Endothelial cell of umbilical vein (primary cell): Measurements from ENCODE around the gene CFTR. TPM values are rescaled to one million over a fixed set of nuclear protein-coding genes. Genes with fewer than 3 reads are reported as not detected.

Experiments
- BruUV-seq: library from RNA; stranded (reverse); fragments of 400-500 nt; replicated peaks from 2 replicates; lab custom pipeline; 2021; lab: Mats Ljungman, UMichigan
- CTCF ChIA-PET: fragments of 300-600, 350-600 bp; sonication (Branson Sonifier 250); formaldehyde crosslinking; loops from one replicate; lab custom pipeline; 2021; ENCODE audit warnings: antibody characterized with exemption, inconsistent platforms; lab: Charles Lee
- POLR2A ChIA-PET: fragments of 300-600, 350-600 bp; sonication (Branson Sonifier 250); formaldehyde crosslinking; loops from one replicate; lab custom pipeline; 2021; ENCODE audit warnings: antibody characterized with exemption, inconsistent platforms; lab: Charles Lee
- DNase-seq: peaks from one replicate; pipeline ENCODE4 v3.0.0-alpha.2; 2011; ENCODE audit warnings: low read depth, low spot score
- FAIRE-seq: peaks from 2 replicates; lab custom pipeline; 2011; peaks lifted over from hg19 to GRCh38; lab: Jason Lieb, UNC
- H2AFZ ChIP-seq: 2 replicates; pipeline ENCODE4 v1.6.0; 2012; ENCODE audit warnings: low read depth, low read length, control low read depth, inconsistent platforms
- H3K27ac ChIP-seq: 2 replicates; pipeline ENCODE4 v1.5.1; 2011; ENCODE audit warnings: low read depth, mild to moderate bottlenecking, control low read depth, low read length, moderate library complexity; ENCODE audit not compliant: insufficient read depth
- H3K27me3 ChIP-seq, 2 experiments: 2 replicates each; pipeline versions ENCODE4 v1.6.0 to v1.6.1; 2011; ENCODE audit warnings: low read length in 2 of 2, mixed read lengths in 1 of 2; ENCODE audit not compliant: control insufficient read depth in 2 of 2, insufficient read depth in 2 of 2
- H3K36me3 ChIP-seq, 2 experiments: 2 replicates in 1 of 2; 3 replicates in 1 of 2; pipeline ENCODE4 v1.5.1; 2011; ENCODE audit warnings: low read length in 2 of 2, mild to moderate bottlenecking in 1 of 2, moderate library complexity in 1 of 2; ENCODE audit not compliant: control insufficient read depth in 2 of 2, insufficient read depth in 2 of 2; ENCODE audit errors: extremely low read depth in 1 of 2
- H3K4me1 ChIP-seq: 3 replicates; pipeline ENCODE4 v1.5.1; 2011; ENCODE audit warnings: mild to moderate bottlenecking, low read length; ENCODE audit not compliant: control insufficient read depth, insufficient read depth; ENCODE audit errors: extremely low read depth
- H3K4me2 ChIP-seq: 2 replicates; pipeline ENCODE4 v1.6.1; 2011; ENCODE audit warnings: low read length, control low read depth, mixed read lengths; ENCODE audit not compliant: insufficient read depth
- H3K4me3 ChIP-seq, 3 experiments: fragments of 200-600 bp in 1 of 3; sonication (generic), shearing (Covaris generic) in 1 of 3; replicated peaks in 1 of 3; 2 replicates each; pipeline ENCODE4 v1.5.1; 2011 to 2016; ENCODE audit warnings: control low read depth in 3 of 3, low read length in 3 of 3, mild to moderate bottlenecking in 2 of 3, inconsistent platforms in 1 of 3, low read depth in 1 of 3, moderate library complexity in 1 of 3; ENCODE audit not compliant: insufficient read depth in 1 of 3
- H3K79me2 ChIP-seq: 2 replicates; pipeline ENCODE4 v1.6.0; 2012; ENCODE audit warnings: low read length, inconsistent platforms; ENCODE audit not compliant: control insufficient read depth, insufficient read depth
- H3K9ac ChIP-seq: replicated peaks from 2 replicates; pipeline ENCODE3; 2011; ENCODE audit warnings: low read length, control low read depth; ENCODE audit not compliant: insufficient read depth; ENCODE audit errors: extremely low read depth
- H3K9me1 ChIP-seq: replicated peaks from 3 replicates; pipeline ENCODE4 v1.6.0; 2011; ENCODE audit warnings: mild to moderate bottlenecking, low read length; ENCODE audit not compliant: control insufficient read depth, insufficient read depth; ENCODE audit errors: extremely low read depth
- H3K9me3 ChIP-seq: replicated peaks from 2 replicates; pipeline ENCODE4 v1.5.1; 2012; ENCODE audit warnings: low read length, inconsistent platforms; ENCODE audit not compliant: control insufficient read depth, insufficient read depth
- H4K20me1 ChIP-seq: replicated peaks from 2 replicates; pipeline ENCODE3; 2011; ENCODE audit warnings: mild to moderate bottlenecking, low read length; ENCODE audit not compliant: control insufficient read depth, insufficient read depth; ENCODE audit errors: extremely low read depth
- EZH2 ChIP-seq: IDR thresholded peaks from 2 replicates; pipeline ENCODE4 v1.6.1; 2012; ENCODE audit warnings: borderline replicate concordance, low read depth, mild to moderate bottlenecking, moderate library complexity, low read length, inconsistent platforms; ENCODE audit not compliant: severe bottlenecking
- FOS ChIP-seq: IDR thresholded peaks from 2 replicates; pipeline ENCODE4 v1.6.1; 2011; ENCODE audit warnings: mild to moderate bottlenecking, low read length, moderate library complexity, borderline replicate concordance; ENCODE audit not compliant: insufficient read depth
- GATA2 ChIP-seq: IDR thresholded peaks from 2 replicates; pipeline ENCODE4 v1.7.0; 2011; ENCODE audit warnings: low read depth, mild to moderate bottlenecking, moderate library complexity, mixed read lengths, low read length; ENCODE audit not compliant: insufficient read length, insufficient read depth
- JUN ChIP-seq: IDR thresholded peaks from 2 replicates; pipeline ENCODE4 v1.6.1; 2011; ENCODE audit warnings: borderline replicate concordance, low read depth; ENCODE audit not compliant: insufficient read length, insufficient read depth
- MYC ChIP-seq: IDR thresholded peaks from one replicate; pipeline ENCODE4 v1.6.1; 2011; ENCODE audit warnings: mild to moderate bottlenecking, low read depth, low read length
- POLR2A ChIP-seq: IDR thresholded peaks from 2 replicates; pipeline ENCODE4 v1.6.1; 2012; ENCODE audit warnings: low read depth, mild to moderate bottlenecking, control low read depth, low read length
- POLR2AphosphoS5 ChIP-seq: IDR thresholded peaks from 2 replicates; pipeline ENCODE4 v1.6.1; 2012; ENCODE audit warnings: low read depth, mild to moderate bottlenecking, control low read depth, low read length, moderate library complexity; ENCODE audit not compliant: insufficient read depth
- dilution Hi-C: fragments of 300-500 bp; cut with MboI; formaldehyde crosslinking; loops from one replicate; pipeline ENCODE4 v1.15.0; 2019; ENCODE audit warnings: low sequenced_read_pairs; ENCODE audit not compliant: extremely low pct_ligation_motif_present
- intact Hi-C: fragments of 100-400 bp; cut with micrococcal nuclease; formaldehyde crosslinking; loops from one replicate; pipeline ENCODE4 v1.10.0; 2022
- polyA plus RNA-seq, 4 experiments: library from polyadenylated mRNA; depleted of rRNA in 3 of 4; stranded (reverse) in 3 of 4; unstranded in 1 of 4; fragments of >200 nt; gene quantifications; 2 replicates each; pipeline versions ENCODE4 v1.2.1 to v1.2.3, GENCODE V29; 2011 to 2012; ENCODE audit warnings: missing spikeins in 1 of 4
- total RNA-seq: library from RNA; stranded (reverse); gene quantifications from 2 replicates; pipeline ENCODE4 v1.2.3, GENCODE V29; 2021
- TF ChIP-seq, protein P1 (sequence below): IDR thresholded peaks from 2 replicates; pipeline ENCODE4 v1.6.1; 2011; ENCODE audit not compliant: insufficient read depth, insufficient read length
- TF ChIP-seq, protein P2 (sequence below), 2 donors: IDR thresholded peaks; 1 replicate in 1 of 2; 2 replicates in 1 of 2; pipeline ENCODE4 v1.5.1; 2011; ENCODE audit warnings: low read length in 2 of 2, mild to moderate bottlenecking in 2 of 2, moderate library complexity in 2 of 2, control low read depth in 1 of 2, inconsistent platforms in 1 of 2, low read depth in 1 of 2; ENCODE audit not compliant: insufficient read depth in 1 of 2; ENCODE audit errors: extremely low read depth in 1 of 2

CFTR gene
- total and polyA plus RNA-seq, 2 donors (not counting 3 experiments of a cell fraction or from before 2014, with no cell fraction given), result 0.03 TPM; not detected in 1

DNA sequence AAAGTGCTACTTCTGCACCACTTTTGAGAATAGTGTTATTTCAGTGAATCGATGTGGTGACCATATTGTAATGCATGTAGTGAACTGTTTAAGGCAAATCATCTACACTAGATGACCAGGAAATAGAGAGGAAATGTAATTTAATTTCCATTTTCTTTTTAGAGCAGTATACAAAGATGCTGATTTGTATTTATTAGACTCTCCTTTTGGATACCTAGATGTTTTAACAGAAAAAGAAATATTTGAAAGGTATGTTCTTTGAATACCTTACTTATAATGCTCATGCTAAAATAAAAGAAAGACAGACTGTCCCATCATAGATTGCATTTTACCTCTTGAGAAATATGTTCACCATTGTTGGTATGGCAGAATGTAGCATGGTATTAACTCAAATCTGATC, 110.4 kb downstream of the CFTR start:
- dilution Hi-C loops (no loop called here), intact Hi-C loops (no loop called here)
- Histone ChIP-seq H3K27me3 (no peaks in the 10 kb centered on the region), H3K27ac (no peak overlapping the region), H3K4me3 (no peak overlapping the region), H3K9ac (no peak overlapping the region), H3K9me1 (no peaks in the 10 kb centered on the region), H3K4me2 (no peak overlapping the region), H3K9me3 (no peaks in the 10 kb centered on the region), H4K20me1 (no peaks in the 10 kb centered on the region), H3K36me3 (no peaks in the 10 kb centered on the region), H2AFZ (no peak overlapping the region), H3K4me1 (peaks cover 10% of the 10 kb centered on the region), H3K79me2 (no peaks in the 10 kb centered on the region)
- no TSS peak for BruUV-seq
- POLR2A ChIA-PET, result no interaction called here
- FAIRE-seq, result no peak
- no peak for TF ChIP-seq EZH2
- TF ChIP-seq, protein P1, sequence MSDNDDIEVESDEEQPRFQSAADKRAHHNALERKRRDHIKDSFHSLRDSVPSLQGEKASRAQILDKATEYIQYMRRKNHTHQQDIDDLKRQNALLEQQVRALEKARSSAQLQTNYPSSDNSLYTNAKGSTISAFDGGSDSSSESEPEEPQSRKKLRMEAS, result no peak
- DNase-seq, result no peak
- CTCF ChIA-PET, result no interaction called here

DNA sequence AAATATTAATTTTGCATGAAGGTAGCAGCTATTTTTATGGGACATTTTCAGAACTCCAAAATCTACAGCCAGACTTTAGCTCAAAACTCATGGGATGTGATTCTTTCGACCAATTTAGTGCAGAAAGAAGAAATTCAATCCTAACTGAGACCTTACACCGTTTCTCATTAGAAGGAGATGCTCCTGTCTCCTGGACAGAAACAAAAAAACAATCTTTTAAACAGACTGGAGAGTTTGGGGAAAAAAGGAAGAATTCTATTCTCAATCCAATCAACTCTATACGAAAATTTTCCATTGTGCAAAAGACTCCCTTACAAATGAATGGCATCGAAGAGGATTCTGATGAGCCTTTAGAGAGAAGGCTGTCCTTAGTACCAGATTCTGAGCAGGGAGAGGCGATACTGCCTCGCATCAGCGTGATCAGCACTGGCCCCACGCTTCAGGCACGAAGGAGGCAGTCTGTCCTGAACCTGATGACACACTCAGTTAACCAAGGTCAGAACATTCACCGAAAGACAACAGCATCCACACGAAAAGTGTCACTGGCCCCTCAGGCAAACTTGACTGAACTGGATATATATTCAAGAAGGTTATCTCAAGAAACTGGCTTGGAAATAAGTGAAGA, 112.3 kb downstream of the CFTR start:
- POLR2A ChIA-PET, result no interaction called here
- Histone ChIP-seq H3K36me3 (no peaks in the 10 kb centered on the region), H3K4me1 (peaks cover 10% of the 10 kb centered on the region), H3K9ac (no peak overlapping the region), H3K79me2 (no peaks in the 10 kb centered on the region), H3K9me3 (no peaks in the 10 kb centered on the region), H3K9me1 (no peaks in the 10 kb centered on the region), H3K27ac (no peak overlapping the region), H3K4me2 (no peak overlapping the region), H3K4me3 (no peak overlapping the region), H3K27me3 (no peaks in the 10 kb centered on the region), H4K20me1 (no peaks in the 10 kb centered on the region), H2AFZ (no peak overlapping the region)
- FAIRE-seq (no peak), DNase-seq (no peak)
- CTCF ChIA-PET, result no interaction called here
- TF ChIP-seq EZH2 (no peak), FOS (no peak), JUN (no peak), MYC (no peak), POLR2A (no peak), GATA2 (no peak), POLR2AphosphoS5 (no peak)
- TF ChIP-seq, protein P2, sequence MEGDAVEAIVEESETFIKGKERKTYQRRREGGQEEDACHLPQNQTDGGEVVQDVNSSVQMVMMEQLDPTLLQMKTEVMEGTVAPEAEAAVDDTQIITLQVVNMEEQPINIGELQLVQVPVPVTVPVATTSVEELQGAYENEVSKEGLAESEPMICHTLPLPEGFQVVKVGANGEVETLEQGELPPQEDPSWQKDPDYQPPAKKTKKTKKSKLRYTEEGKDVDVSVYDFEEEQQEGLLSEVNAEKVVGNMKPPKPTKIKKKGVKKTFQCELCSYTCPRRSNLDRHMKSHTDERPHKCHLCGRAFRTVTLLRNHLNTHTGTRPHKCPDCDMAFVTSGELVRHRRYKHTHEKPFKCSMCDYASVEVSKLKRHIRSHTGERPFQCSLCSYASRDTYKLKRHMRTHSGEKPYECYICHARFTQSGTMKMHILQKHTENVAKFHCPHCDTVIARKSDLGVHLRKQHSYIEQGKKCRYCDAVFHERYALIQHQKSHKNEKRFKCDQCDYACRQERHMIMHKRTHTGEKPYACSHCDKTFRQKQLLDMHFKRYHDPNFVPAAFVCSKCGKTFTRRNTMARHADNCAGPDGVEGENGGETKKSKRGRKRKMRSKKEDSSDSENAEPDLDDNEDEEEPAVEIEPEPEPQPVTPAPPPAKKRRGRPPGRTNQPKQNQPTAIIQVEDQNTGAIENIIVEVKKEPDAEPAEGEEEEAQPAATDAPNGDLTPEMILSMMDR (IDR thresholded peaks at IDR 0.05; ENCODE audit: extremely low read depth in 1 of 2, insufficient read depth in 1 of 2, low read depth in 1 of 2, low read length in 2 of 2), result no peak
- TF ChIP-seq, protein P1, result no peak
- intact Hi-C loops (no loop called here), dilution Hi-C loops (no loop called here)
- BruUV-seq, result no TSS peak
